GM18909 (cell line): ENCODE measurements around the gene PIM2.

Experiments
- ATAC-seq: cut with Tn5 transposase; IDR thresholded peaks from one replicate; pipeline ENCODE4 v1.9.1; 2021; ENCODE audit warnings: mild to moderate bottlenecking; ENCODE audit not compliant: unreplicated experiment, poor library complexity

PIM2 gene

GRCh38 chrX:48918643-48919340, at the start of gene PIM2:
Gene PIM2 (minus strand): TSS chrX:48919024. CDS start chrX:48918834, 190 bp downstream.
- ATAC-seq, result peak; percentile 76

- no peak for ATAC-seq
Measured at GRCh38 chrX:48968377-48968776, 49.6 kb upstream of the PIM2 start.

GRCh38 chrX:48966796-48967579, 48.2 kb upstream of the PIM2 start:
- ATAC-seq, result no peak

GRCh38 chrX:48965959-48966358, 47.1 kb upstream of the PIM2 start:
- ATAC-seq, result no peak

GRCh38 chrX:48961585-48962091, 42.8 kb upstream of the PIM2 start:
- no peak for ATAC-seq

GRCh38 chrX:48960291-48960690, 41.5 kb upstream of the PIM2 start:
- no peak for ATAC-seq

- ATAC-seq, result no peak
Measured at GRCh38 chrX:48958635-48959094, 39.8 kb upstream of the PIM2 start.

- peak; percentile 85 for ATAC-seq
Measured at GRCh38 chrX:48957827-48958634, 39.2 kb upstream of the PIM2 start.

GRCh38 chrX:48957477-48957826, 38.6 kb upstream of the PIM2 start, which contains the start of gene OTUD5:
Gene OTUD5 (minus strand): TSS chrX:48957607. CDS start chrX:48957570, 37 bp downstream.
- peak; percentile 47 for ATAC-seq

- no peak for ATAC-seq
Measured at GRCh38 chrX:48956728-48957414, 38.0 kb upstream of the PIM2 start.

GRCh38 chrX:48948589-48948988, 29.8 kb upstream of the PIM2 start:
- no peak for ATAC-seq

GRCh38 chrX:48945517-48946348, 26.9 kb upstream of the PIM2 start:
- peak; percentile 65 for ATAC-seq

GRCh38 chrX:48942895-48943294, 24.1 kb upstream of the PIM2 start:
- ATAC-seq, result no peak

GRCh38 chrX:48940404-48940955, 21.7 kb upstream of the PIM2 start:
- ATAC-seq, result no peak

GRCh38 chrX:48939524-48940228, 20.9 kb upstream of the PIM2 start:
- ATAC-seq, result no peak

- peak; percentile 60 for ATAC-seq
Measured at GRCh38 chrX:48938721-48939425, 20.0 kb upstream of the PIM2 start.

GRCh38 chrX:48937054-48937907, 18.5 kb upstream of the PIM2 start:
- peak; percentile 64 for ATAC-seq
